Measurements from ENCODE around the gene SLC18A2. TPM values are rescaled to one million over a fixed set of nuclear protein-coding genes. Genes with fewer than 3 reads are reported as not detected.
A peak's percentile ranks its signal among the peaks of the same experiment; 100 is the strongest.

SLC18A2 gene
- polyA plus RNA-seq, 2 of the 4 experiments (the other 2 are of a cell fraction) = 0.03 to 0.09 TPM

GRCh38 chr10:117274509-117274908 is 33.6 kb downstream of the SLC18A2 start:
- ChIA-PET CTCF (interaction anchor here (1.4 kb wide), 1 partner anchor 41 kb away, joined by 4 read pairs; no protein-coding TSS in a partner anchor), POLR2A (no interaction called here)
- FAIRE-seq = no peak
- Histone ChIP-seq H3K9me3 (no peaks in the 10 kb centered on the region), H3K4me2 (no peak overlapping the region), H3K4me1 (peaks cover 10% of the 10 kb centered on the region), H3K4me3 (no peak overlapping the region), H3K27ac (no peak overlapping the region)
- WGBS (ENCODE audit: missing lambda C conversion rate) = 96% methylated on average over 5 of the region's 5 CpGs
- TF ChIP-seq HOXB5 (CRISPR knock-in tag; IDR thresholded peaks at IDR 0.05) (no peak), REST (IDR thresholded peaks at IDR 0.05) (no peak), FOSB (CRISPR knock-in tag; IDR thresholded peaks at IDR 0.05) (no peak)
- no peak for ATAC-seq
- DNase-seq (ENCODE audit: low read depth in 1 of 2, low spot score in 1 of 2) = no peak

GRCh38 chr10:117275121-117275520 is 34.2 kb downstream of the SLC18A2 start:
- CTCF ChIA-PET = interaction anchor here (0.6 to 1.9 kb wide), 6 partner anchors 10 to 656 kb away, joined by 3 to 10 read pairs (median 4); no protein-coding TSS in a partner anchor
- H3K4me2 ChIP-seq = no peak overlapping the region
- POLR2A ChIA-PET = no interaction called here

GRCh38 chr10:117277675-117278074 is 36.8 kb downstream of the SLC18A2 start:
- H3K9me3 ChIP-seq = no peaks in the 10 kb centered on the region
- no peak for DNase-seq (ENCODE audit: low read depth in 1 of 2, low spot score in 1 of 2)
- CTCF ChIA-PET = interaction anchor here (1.2 to 3.7 kb wide), 4 partner anchors 9 to 61 kb away, joined by 3 to 13 read pairs (median 4); no protein-coding TSS in a partner anchor
- 94% methylated on average over 2 of the region's 2 CpGs for WGBS (ENCODE audit: missing lambda C conversion rate)
- no peak overlapping the region for H3K4me3 ChIP-seq
- ATAC-seq = no peak
- H3K27ac ChIP-seq = no peak overlapping the region
- POLR2A ChIA-PET = no interaction called here
- H3K4me1 ChIP-seq = no peaks in the 10 kb centered on the region
- peak; percentile 46 for FAIRE-seq
- TF ChIP-seq HDAC2 (IDR thresholded peaks at IDR 0.05) (no peak), HMGXB4 (CRISPR knock-in tag; IDR thresholded peaks at IDR 0.05; ENCODE audit: borderline replicate concordance) (no peak), EHF (CRISPR knock-in tag; IDR thresholded peaks at IDR 0.05) (no peak), EHMT2 (IDR thresholded peaks at IDR 0.05; ENCODE audit: low read depth) (no peak), CBX2 (IDR thresholded peaks at IDR 0.05; ENCODE audit: borderline replicate concordance, low read depth) (no peak), KDM1A (IDR thresholded peaks at IDR 0.05; ENCODE audit: low read depth) (no peak), EP300 (IDR thresholded peaks at IDR 0.05) (no peak), FOSB (CRISPR knock-in tag; IDR thresholded peaks at IDR 0.05) (no peak), RARB (CRISPR knock-in tag; IDR thresholded peaks at IDR 0.05) (no peak), ZC3H11A (IDR thresholded peaks at IDR 0.05) (no peak), BCL3 (IDR thresholded peaks at IDR 0.05) (no peak)
- H3K4me2 ChIP-seq = no peak overlapping the region

More at GRCh38 chr10:117275121-117275520, 34.2 kb downstream of the SLC18A2 start:
- TF ChIP-seq CBX2 (IDR thresholded peaks at IDR 0.05; ENCODE audit: borderline replicate concordance, low read depth) = no peak
- no peak for TF ChIP-seq POLR2A (IDR thresholded peaks at IDR 0.05; ENCODE audit: low read length)
- TF ChIP-seq RNF2 (IDR thresholded peaks at IDR 0.05; ENCODE audit: borderline replicate concordance, low read depth) = no peak
- TF ChIP-seq FOSB (CRISPR knock-in tag; IDR thresholded peaks at IDR 0.05) = no peak
- no peak for TF ChIP-seq GATA3 (IDR thresholded peaks at IDR 0.05; ENCODE audit: borderline replicate concordance)
- no peak for TF ChIP-seq ZSCAN20 (CRISPR knock-in tag; IDR thresholded peaks at IDR 0.05)
- TF ChIP-seq NR3C1 (IDR thresholded peaks at IDR 0.05) = no peak
- no peak for TF ChIP-seq RARB (CRISPR knock-in tag; IDR thresholded peaks at IDR 0.05)
- no peak for TF ChIP-seq ATOH8 (CRISPR knock-in tag; IDR thresholded peaks at IDR 0.05; ENCODE audit: low read depth)
- TF ChIP-seq JUNB (IDR thresholded peaks at IDR 0.05) = no peak
- TF ChIP-seq HEYL (CRISPR knock-in tag; IDR thresholded peaks at IDR 0.05) = no peak
- TF ChIP-seq PBX3 (IDR thresholded peaks at IDR 0.05) = no peak
- TF ChIP-seq NPAS2 (CRISPR knock-in tag; IDR thresholded peaks at IDR 0.05; ENCODE audit: borderline replicate concordance) = no peak
- TF ChIP-seq HDAC2 (IDR thresholded peaks at IDR 0.05) = no peak
- TF ChIP-seq TFCP2L1 (CRISPR knock-in tag; IDR thresholded peaks at IDR 0.05) = no peak
- no peak overlapping the region for H3K27ac ChIP-seq
- ATAC-seq (no peak), DNase-seq (ENCODE audit: low read depth in 1 of 2, low spot score in 1 of 2) (no peak), FAIRE-seq (no peak)
- H3K9me3 ChIP-seq = no peaks in the 10 kb centered on the region
- H3K4me3 ChIP-seq = no peak overlapping the region
- peaks cover 10% of the 10 kb centered on the region for H3K4me1 ChIP-seq
- 87% methylated on average over 3 of the region's 3 CpGs for WGBS (ENCODE audit: missing lambda C conversion rate)

All from A549 (cell line).